Left ventricle myocardium inferior (tissue), 1 donor: ENCODE data around the gene PIK3CA. TPM values are rescaled to one million over a fixed set of nuclear protein-coding genes. Genes with fewer than 3 reads are reported as not detected.

Experiments used
- DNase-seq: peaks from one replicate; pipeline ENCODE4 v3.0.0-alpha.2; 2020
- H3K27ac ChIP-seq: fragments of 200-600 bp; replicated peaks from 2 replicates; pipeline ENCODE4 v1.8.0; 2021
- H3K27me3 ChIP-seq: fragments of 200-600 bp; 2 replicates; pipeline ENCODE4 v1.8.0; 2021; ENCODE audit warnings: low read depth
- H3K36me3 ChIP-seq: fragments of 200-600 bp; 2 replicates; pipeline ENCODE4 v1.8.0; 2021
- H3K4me1 ChIP-seq: fragments of 200-600 bp; 2 replicates; pipeline ENCODE4 v1.8.0; 2021
- H3K4me3 ChIP-seq: fragments of 200-600 bp; 2 replicates; pipeline ENCODE4 v1.8.0; 2021; ENCODE audit warnings: mild to moderate bottlenecking, moderate library complexity
- H3K9me3 ChIP-seq: fragments of 200-600 bp; replicated peaks from 2 replicates; pipeline ENCODE4 v1.8.0; 2021
- CTCF ChIP-seq: fragments of 200-600 bp; IDR thresholded peaks from 2 replicates; pipeline ENCODE4 v1.8.0; 2021; ENCODE audit warnings: antibody characterized with exemption, mild to moderate bottlenecking, borderline replicate concordance
- intact Hi-C: fragments of 100-400 bp; cut with micrococcal nuclease; formaldehyde crosslinking; loops from one replicate; pipeline ENCODE4 v1.11.0; 2022
- total RNA-seq: library from RNA; stranded (reverse); fragmentation: NEBNext Ultra II Directional; extraction: Animal tissue kit (Norgen Biotek cat#: 25700); gene quantifications from one replicate; pipeline ENCODE4 v1.2.1, GENCODE V29; 2021
- donor health status: DM: no; HTN: yes; CAD: no; lungs with severe emphysema.

The PIK3CA gene
- total RNA-seq, 1 donor from 2014 or later, result 19.6 TPM

- no peaks in the 10 kb centered on the region for H3K4me1 ChIP-seq
- intact Hi-C loops, result no loop called here
- no peaks in the 10 kb centered on the region for H3K36me3 ChIP-seq
- DNase-seq, result no peak
- peaks cover 5% of the 10 kb centered on the region for H3K27me3 ChIP-seq
- H3K9me3 ChIP-seq, result no peaks in the 10 kb centered on the region
- H3K27ac ChIP-seq, result no peak overlapping the region
- H3K4me3 ChIP-seq, result no peak overlapping the region
- TF ChIP-seq CTCF, result no peak
Measured at GRCh38 chr3:179286331-179286730, 138.2 kb downstream of the PIK3CA start.

DNA sequence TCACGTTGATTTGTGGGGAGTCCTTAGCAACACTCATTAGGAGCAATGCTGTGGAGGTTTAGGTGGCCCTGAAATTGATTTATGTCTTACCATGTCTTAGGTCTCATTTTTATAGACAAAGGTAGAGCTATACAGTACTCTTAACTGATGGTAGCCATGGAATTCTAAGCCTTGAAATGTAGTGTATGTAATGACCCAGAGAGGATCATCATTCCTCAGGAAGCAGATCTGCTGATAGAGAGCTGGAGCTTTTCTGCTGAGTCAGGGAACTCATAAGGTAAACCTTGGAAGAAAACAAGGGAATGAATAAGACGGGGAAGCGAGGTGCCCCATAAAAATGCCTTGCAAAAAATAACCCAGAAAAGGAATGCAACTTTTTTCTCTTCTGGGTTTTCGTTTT lies 140.7 kb downstream of the PIK3CA start:
- Histone ChIP-seq H3K36me3 (no peaks in the 10 kb centered on the region), H3K4me3 (no peak overlapping the region), H3K27me3 (no peaks in the 10 kb centered on the region), H3K9me3 (no peaks in the 10 kb centered on the region), H3K4me1 (no peaks in the 10 kb centered on the region), H3K27ac (no peak overlapping the region)
- intact Hi-C loops, result no loop called here
- no peak for TF ChIP-seq CTCF
- no peak for DNase-seq

- H3K27ac ChIP-seq, result no peak overlapping the region
- no peaks in the 10 kb centered on the region for H3K27me3 ChIP-seq
- H3K36me3 ChIP-seq, result no peaks in the 10 kb centered on the region
- TF ChIP-seq CTCF, result no peak
- DNase-seq, result no peak
- H3K4me1 ChIP-seq, result no peaks in the 10 kb centered on the region
- intact Hi-C loops, result no loop called here
- no peaks in the 10 kb centered on the region for H3K9me3 ChIP-seq
- H3K4me3 ChIP-seq, result no peak overlapping the region
Measured at GRCh38 chr3:179289295-179289694, 141.1 kb downstream of the PIK3CA start.

Other genes with a start within 250 kb of the PIK3CA start
- 12.8 TPM for gene ZMAT3, start 76.5 kb upstream of the PIK3CA start, total RNA-seq
- 0.96 TPM for gene KCNMB3, start 102.8 kb downstream of the PIK3CA start, total RNA-seq
- gene ZNF639, start 174.7 kb downstream of the PIK3CA start, total RNA-seq, result 28.8 TPM
- gene MFN1, start 199.4 kb downstream of the PIK3CA start, total RNA-seq, result 74.2 TPM